Hair follicle dermal papilla cell (primary cell): ENCODE data around the gene C3orf33. TPM values are rescaled to one million over a fixed set of nuclear protein-coding genes. Genes with fewer than 3 reads are reported as not detected.

Experiments
- total RNA-seq: library from RNA; depleted of rRNA; stranded (reverse); fragments of >200 nt; gene quantifications from 2 replicates; pipeline ENCODE4 v1.2.3, GENCODE V29; 2012

Gene C3orf33
- 2.4 TPM in 2 replicates for total RNA-seq

GRCh38 chr3:155805802-155806618 is at the start of gene C3orf33:
C3orf33 (minus strand) TSS chr3:155806278; CDS start chr3:155806252, 26 bp downstream.

GRCh38 chr3:155854141-155854940 is 48.3 kb upstream of the C3orf33 start, which contains the start of gene SLC33A1:
SLC33A1 (minus strand) TSS chr3:155854427; CDS start chr3:155853997, 430 bp downstream.

GRCh38 chr3:155744626-155745324 is 61.3 kb downstream of the C3orf33 start, which contains the start of gene PLCH1:
PLCH1 (minus strand) TSS chr3:155745071; CDS start chr3:155704224, 40,847 bp downstream.

Other genes with a start within 250 kb of the C3orf33 start
- gene PLCH1, start 61.2 kb downstream of the C3orf33 start, total RNA-seq = 0.32 TPM in 1 of 2 replicates, not detected in the other
- 48.1 and 52.4 TPM in 2 replicates for gene SLC33A1, start 48.1 kb upstream of the C3orf33 start, total RNA-seq
- 35.5 and 38.5 TPM in 2 replicates for gene GMPS, start 64.4 kb upstream of the C3orf33 start, total RNA-seq